H1 (cell line): ENCODE results near the gene CD96. TPM values are rescaled to one million over a fixed set of nuclear protein-coding genes. Genes with fewer than 3 reads are reported as not detected.

Experiments
- CTCF ChIA-PET: fragments of 300-600 bp; sonication (Branson Sonifier 250); formaldehyde crosslinking; loops from one replicate; lab custom pipeline; 2021; ENCODE audit not compliant: partially characterized antibody; lab: Charles Lee
- POLR2A ChIA-PET: fragments of 300-600 bp; sonication (Branson Sonifier 250); formaldehyde crosslinking; loops from one replicate; lab custom pipeline; 2021; ENCODE audit warnings: inconsistent platforms; ENCODE audit not compliant: partially characterized antibody; lab: Charles Lee
- DNase-seq, 2 experiments: peaks; one replicate each; pipeline versions ENCODE4 v3.0.0 to v3.0.0-alpha.2; 2010 to 2022; ENCODE audit warnings: low spot score in 2 of 2, low read depth in 1 of 2, mixed read lengths in 1 of 2
- FAIRE-seq: peaks from 2 replicates; lab custom pipeline; 2011; peaks lifted over from hg19 to GRCh38; lab: Jason Lieb, UNC
- H2AFZ ChIP-seq: 2 replicates; pipeline ENCODE4 v1.8.1; 2012; ENCODE audit warnings: low read length, inconsistent platforms
- H2AK5ac ChIP-seq: 2 replicates; pipeline ENCODE4 v1.6.1; 2013; ENCODE audit warnings: low read depth, low read length
- H2BK120ac ChIP-seq: replicated peaks from 2 replicates; pipeline ENCODE3; 2013; ENCODE audit warnings: low read depth, low read length, inconsistent platforms
- H2BK12ac ChIP-seq: 2 replicates; pipeline ENCODE4 v1.6.1; 2013; ENCODE audit warnings: low read depth, low read length
- H2BK15ac ChIP-seq: 2 replicates; pipeline ENCODE4 v1.6.1; 2013; ENCODE audit warnings: low read length
- H2BK20ac ChIP-seq: 2 replicates; pipeline ENCODE4 v1.6.1; 2013; ENCODE audit warnings: low read length
- H2BK5ac ChIP-seq: 2 replicates; pipeline ENCODE4 v1.6.1; 2013; ENCODE audit warnings: low read depth, low read length
- H3K14ac ChIP-seq: 2 replicates; pipeline ENCODE4 v1.6.1; 2013; ENCODE audit warnings: inconsistent platforms; ENCODE audit not compliant: insufficient read length
- H3K18ac ChIP-seq: 2 replicates; pipeline ENCODE4 v1.6.1; 2013; ENCODE audit warnings: low read length; ENCODE audit errors: extremely low read depth
- H3K23ac ChIP-seq: 2 replicates; pipeline ENCODE4 v1.6.1; 2013; ENCODE audit warnings: inconsistent platforms; ENCODE audit not compliant: insufficient read length
- H3K23me2 ChIP-seq: 2 replicates; pipeline ENCODE4 v1.6.1; 2013; ENCODE audit warnings: low read depth, low read length
- H3K27ac ChIP-seq: 2 replicates; pipeline ENCODE4 v1.6.1; 2011; ENCODE audit warnings: low read depth, low read length, inconsistent platforms
- H3K27me3 ChIP-seq, 4 experiments: replicated peaks in 1 of 4; 1 replicate in 1 of 4; 2 replicates in 3 of 4; pipeline versions ENCODE4 v1.6.1 to v1.8.1; 2011 to 2013; ENCODE audit warnings: low read length in 3 of 4, mild to moderate bottlenecking in 3 of 4, inconsistent platforms in 2 of 4, mixed read lengths in 2 of 4, moderate library complexity in 1 of 4; ENCODE audit not compliant: control insufficient read depth in 3 of 4, insufficient read depth in 3 of 4; ENCODE audit errors: extremely low read depth in 1 of 4
- H3K36me3 ChIP-seq, 4 experiments: 2 replicates each; pipeline versions ENCODE4 v1.6.1 to v1.8.1; 2011 to 2013; ENCODE audit warnings: mild to moderate bottlenecking in 4 of 4, low read length in 3 of 4, moderate library complexity in 2 of 4, control low read depth in 1 of 4, inconsistent platforms in 1 of 4; ENCODE audit not compliant: insufficient read depth in 4 of 4, control insufficient read depth in 2 of 4
- H3K4ac ChIP-seq: replicated peaks from 2 replicates; pipeline ENCODE3; 2013; ENCODE audit warnings: low read length, low read depth, mixed read lengths, inconsistent platforms; ENCODE audit not compliant: insufficient read length
- H3K4me1 ChIP-seq, 4 experiments: replicated peaks in 1 of 4; 1 replicate in 1 of 4; 2 replicates in 3 of 4; pipeline versions ENCODE4 v1.6.1 to v1.8.1; 2011 to 2013; ENCODE audit warnings: low read length in 3 of 4, inconsistent platforms in 2 of 4, mixed read lengths in 1 of 4; ENCODE audit not compliant: insufficient read depth in 4 of 4, control insufficient read depth in 3 of 4
- H3K4me2 ChIP-seq, 2 experiments: 2 replicates each; pipeline versions ENCODE4 v1.6.1 to v1.8.1; 2011 to 2013; ENCODE audit warnings: low read depth in 2 of 2, low read length in 2 of 2, control low read depth in 1 of 2, inconsistent platforms in 1 of 2, mild to moderate bottlenecking in 1 of 2; ENCODE audit not compliant: insufficient read depth in 1 of 2
- H3K4me3 ChIP-seq, 4 experiments: fragments of 200-600, 300-600 bp in 1 of 4; sonication (generic), shearing (Covaris generic), sonication (Bioruptor Twin) in 1 of 4; 2 replicates each; pipeline versions ENCODE4 v1.5.1 to v1.8.1; 2011 to 2016; ENCODE audit warnings: low read length in 4 of 4, low read depth in 3 of 4, control low read depth in 2 of 4, inconsistent platforms in 2 of 4, mild to moderate bottlenecking in 2 of 4, mixed read lengths in 1 of 4, moderate library complexity in 1 of 4; ENCODE audit not compliant: insufficient read depth in 2 of 4; ENCODE audit errors: extremely low read depth in 1 of 4
- H3K56ac ChIP-seq: replicated peaks from 2 replicates; pipeline ENCODE3; 2013; ENCODE audit warnings: low read depth, mild to moderate bottlenecking, mixed read lengths, low read length, inconsistent platforms; ENCODE audit not compliant: insufficient read length
- H3K79me1 ChIP-seq: 2 replicates; pipeline ENCODE4 v1.6.1; 2013; ENCODE audit warnings: low read depth, low read length, control low read depth
- H3K79me2 ChIP-seq, 2 experiments: 2 replicates each; pipeline versions ENCODE4 v1.6.1 to v1.8.1; 2012 to 2013; ENCODE audit warnings: low read length in 2 of 2, mild to moderate bottlenecking in 2 of 2, inconsistent platforms in 1 of 2; ENCODE audit not compliant: insufficient read depth in 2 of 2, control insufficient read depth in 1 of 2
- H3K9ac ChIP-seq, 4 experiments: replicated peaks in 1 of 4; 1 replicate in 1 of 4; 2 replicates in 3 of 4; pipeline versions ENCODE4 v1.6.1 to v1.8.1; 2011 to 2013; ENCODE audit warnings: low read depth in 3 of 4, low read length in 3 of 4, control low read depth in 2 of 4, mild to moderate bottlenecking in 2 of 4, moderate library complexity in 2 of 4, inconsistent platforms in 1 of 4; ENCODE audit errors: extremely low read depth in 1 of 4
- H3K9me3 ChIP-seq, 2 experiments: 2 replicates each; pipeline versions ENCODE4 v1.6.1 to v1.8.1; 2012 to 2013; ENCODE audit warnings: mild to moderate bottlenecking in 2 of 2, moderate library complexity in 2 of 2, control low read depth in 1 of 2, inconsistent platforms in 1 of 2, low read depth in 1 of 2, low read length in 1 of 2, mixed read lengths in 1 of 2; ENCODE audit not compliant: insufficient read depth in 2 of 2
- H4K20me1 ChIP-seq, 2 experiments: replicated peaks in 1 of 2; 2 replicates each; pipeline versions ENCODE3 to v1.8.1; 2011 to 2013; ENCODE audit warnings: inconsistent platforms in 2 of 2, low read length in 2 of 2, mild to moderate bottlenecking in 1 of 2; ENCODE audit not compliant: insufficient read depth in 2 of 2, control insufficient read depth in 1 of 2
- H4K5ac ChIP-seq: 2 replicates; pipeline ENCODE4 v1.6.1; 2013; ENCODE audit warnings: low read length, low read depth, mixed read lengths, inconsistent platforms; ENCODE audit not compliant: insufficient read length
- H4K8ac ChIP-seq: 2 replicates; pipeline ENCODE4 v1.8.0; 2013; ENCODE audit warnings: mild to moderate bottlenecking, moderate library complexity, low read length, inconsistent platforms; ENCODE audit not compliant: insufficient read depth; ENCODE audit errors: extremely low read depth
- H4K91ac ChIP-seq: replicated peaks from 2 replicates; pipeline ENCODE3; 2013; ENCODE audit warnings: low read length, mixed read lengths, inconsistent platforms; ENCODE audit not compliant: insufficient read length
- BACH1 ChIP-seq: IDR thresholded peaks from 2 replicates; pipeline ENCODE4 v1.6.1; 2012; ENCODE audit warnings: low read length, improper control_type of control experiment
- BCL11A ChIP-seq, 2 experiments: IDR thresholded peaks; one replicate each; pipeline ENCODE4 v1.6.1; 2011; ENCODE audit warnings: low read depth in 2 of 2, low read length in 2 of 2, mild to moderate bottlenecking in 2 of 2
- CBX8 ChIP-seq: fragments of 300-800, 300-1000 bp; sonication (generic); IDR thresholded peaks from 2 replicates; pipeline ENCODE4 v1.7.1; 2016; ENCODE audit warnings: low read depth, low read length, borderline replicate concordance
- KDM1A ChIP-seq: fragments of 200-600, 300-600 bp; sonication (generic); IDR thresholded peaks from 2 replicates; pipeline ENCODE4 v1.7.1; 2016; ENCODE audit warnings: mild to moderate bottlenecking, low read length, borderline replicate concordance
- KDM4A ChIP-seq: IDR thresholded peaks from one replicate; pipeline ENCODE4 v1.7.1; 2012; ENCODE audit warnings: low read depth, mild to moderate bottlenecking, moderate library complexity, low read length, inconsistent platforms; ENCODE audit not compliant: severe bottlenecking
- KDM5A ChIP-seq: fragments of 200-600 bp; IDR thresholded peaks from 2 replicates; pipeline ENCODE4 v1.7.1; 2012; ENCODE audit warnings: mild to moderate bottlenecking, low read length, inconsistent platforms, mixed read lengths
- NANOG ChIP-seq: IDR thresholded peaks from 2 replicates; pipeline ENCODE4 v1.6.1; 2011; ENCODE audit warnings: low read length, low read depth, mild to moderate bottlenecking, inconsistent platforms; ENCODE audit not compliant: insufficient read depth, poor library complexity, severe bottlenecking
- PHF8 ChIP-seq: fragments of 200-600 bp; sonication (generic); conservative IDR thresholded peaks from 2 replicates; pipeline ENCODE4 v1.7.1; 2012; ENCODE audit warnings: low read depth, mild to moderate bottlenecking, inconsistent platforms, low read length, moderate library complexity
- POLR2A ChIP-seq, 2 experiments: IDR thresholded peaks; 1 replicate in 1 of 2; 2 replicates in 1 of 2; pipeline ENCODE4 v1.6.1; 2011; ENCODE audit warnings: low read depth in 2 of 2, low read length in 2 of 2, mild to moderate bottlenecking in 2 of 2; ENCODE audit errors: control extremely low read depth in 1 of 2
- POLR2AphosphoS5 ChIP-seq: IDR thresholded peaks from 2 replicates; pipeline ENCODE4 v1.6.1; 2011; ENCODE audit warnings: low read depth, low read length
- SIN3A ChIP-seq, 2 experiments: IDR thresholded peaks in 1 of 2; conservative IDR thresholded peaks in 1 of 2; 2 replicates each; pipeline ENCODE4 v1.6.1; 2011 to 2012; ENCODE audit warnings: low read length in 2 of 2, improper control_type of control experiment in 1 of 2, low read depth in 1 of 2, mild to moderate bottlenecking in 1 of 2
- SRF ChIP-seq: IDR thresholded peaks from 2 replicates; pipeline ENCODE4 v1.6.1; 2011; ENCODE audit warnings: mild to moderate bottlenecking, low read depth, low read length, moderate library complexity
- TAF1 ChIP-seq: IDR thresholded peaks from 2 replicates; pipeline ENCODE4 v1.6.1; 2011; ENCODE audit warnings: mild to moderate bottlenecking, low read depth, low read length
- TEAD4 ChIP-seq: IDR thresholded peaks from 2 replicates; pipeline ENCODE4 v1.6.1; 2012; ENCODE audit warnings: low read depth, low read length, inconsistent platforms, mixed read lengths
- polyA plus RNA-seq, 7 experiments: library from polyadenylated mRNA; depleted of rRNA in 3 of 7; stranded (reverse) in 5 of 7; unstranded in 2 of 7; fragments of >200 nt in 5 of 7; fragments of 200-250 nt in 2 of 7; gene quantifications; 1 replicate in 5 of 7; 2 replicates in 1 of 7; 4 replicates in 1 of 7; pipeline versions ENCODE4 v1.2.1 to v1.2.3, GENCODE V29; 2011 to 2013; ENCODE audit warnings: missing spikeins in 2 of 7, mixed read lengths in 2 of 7
- total RNA-seq: library from RNA; stranded (reverse); fragmentation: NEBNext Ultra II Directional; extraction: Animal tissue kit (Norgen Biotek cat#: 25700); gene quantifications from 2 replicates; pipeline ENCODE4 v1.2.1, GENCODE V29; 2021
- TF ChIP-seq, protein P1 (sequence below): IDR thresholded peaks from 2 replicates; pipeline ENCODE4 v1.6.1; 2012; ENCODE audit warnings: low read length, inconsistent platforms

Gene CD96
- total and polyA plus RNA-seq, 2 of the 8 experiments (the other 6 are each of a cell fraction or from before 2014, with no cell fraction given), result not detected

GRCh38 chr3:111592143-111592542 lies 50.1 kb downstream of the CD96 start:
- Histone ChIP-seq H2BK5ac (no peak overlapping the region), H2BK20ac (no peak overlapping the region), H3K23me2 (no peaks in the 10 kb centered on the region), H3K4me1 (no peaks in the 10 kb centered on the region), H3K4me3 (no peak overlapping the region), H4K91ac (no peak overlapping the region), H2BK120ac (no peak overlapping the region), H3K23ac (no peak overlapping the region), H2BK15ac (no peak overlapping the region), H3K79me2 (no peaks in the 10 kb centered on the region), H4K8ac (no peak overlapping the region), H3K27me3 (no peaks in the 10 kb centered on the region), H2AFZ (no peak overlapping the region), H3K9ac (no peak overlapping the region), H3K56ac (no peak overlapping the region), H3K4ac (no peak overlapping the region), H4K5ac (no peak overlapping the region), H3K9me3 (no peaks in the 10 kb centered on the region), H3K36me3 (no peaks in the 10 kb centered on the region), H3K79me1 (no peaks in the 10 kb centered on the region), H3K4me2 (no peak overlapping the region), H3K27ac (no peak overlapping the region), H3K18ac (no peak overlapping the region), H3K14ac (no peak overlapping the region), H2BK12ac (no peak overlapping the region), H4K20me1 (no peaks in the 10 kb centered on the region), H2AK5ac (no peak overlapping the region)
- no peak for TF ChIP-seq SIN3A (conservative IDR thresholded peaks at IDR 0.05 in 1 of 2, IDR thresholded peaks at IDR 0.05 in 1 of 2; ENCODE audit: low read depth in 1 of 2, low read length in 2 of 2)
- no peak for TF ChIP-seq KDM1A
- TF ChIP-seq POLR2A (IDR thresholded peaks at IDR 0.05; ENCODE audit: control extremely low read depth in 1 of 2, low read depth in 2 of 2, low read length in 2 of 2), result no peak
- no peak for TF ChIP-seq SRF
- no peak for TF ChIP-seq BACH1
- no peak for TF ChIP-seq PHF8
- no peak for TF ChIP-seq BCL11A (IDR thresholded peaks at IDR 0.05; ENCODE audit: low read depth in 2 of 2, low read length in 2 of 2)
- TF ChIP-seq KDM4A, result no peak
- TF ChIP-seq CBX8, result no peak
- TF ChIP-seq POLR2AphosphoS5, result no peak
- TF ChIP-seq, protein P1, sequence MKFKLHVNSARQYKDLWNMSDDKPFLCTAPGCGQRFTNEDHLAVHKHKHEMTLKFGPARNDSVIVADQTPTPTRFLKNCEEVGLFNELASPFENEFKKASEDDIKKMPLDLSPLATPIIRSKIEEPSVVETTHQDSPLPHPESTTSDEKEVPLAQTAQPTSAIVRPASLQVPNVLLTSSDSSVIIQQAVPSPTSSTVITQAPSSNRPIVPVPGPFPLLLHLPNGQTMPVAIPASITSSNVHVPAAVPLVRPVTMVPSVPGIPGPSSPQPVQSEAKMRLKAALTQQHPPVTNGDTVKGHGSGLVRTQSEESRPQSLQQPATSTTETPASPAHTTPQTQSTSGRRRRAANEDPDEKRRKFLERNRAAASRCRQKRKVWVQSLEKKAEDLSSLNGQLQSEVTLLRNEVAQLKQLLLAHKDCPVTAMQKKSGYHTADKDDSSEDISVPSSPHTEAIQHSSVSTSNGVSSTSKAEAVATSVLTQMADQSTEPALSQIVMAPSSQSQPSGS, result no peak
- TF ChIP-seq TAF1, result no peak
- no peak for TF ChIP-seq TEAD4
- TF ChIP-seq NANOG, result no peak
- TF ChIP-seq KDM5A, result no peak
- CTCF ChIA-PET, result interaction anchor here (0.6 to 1.2 kb wide), 2 partner anchors 122 to 1635 kb away, joined by 3 read pairs; no protein-coding TSS in a partner anchor
- POLR2A ChIA-PET, result no interaction called here
- FAIRE-seq (no peak), DNase-seq (no peak)
